Stimulated activated CD8-positive, alpha-beta memory T cell treated with anti-CD3 and anti-CD28 coated beads, Interleukin-15, amount 100 ng/mL, for 48 hours (primary cell): ENCODE measurements around the gene ANXA9.

Experiments
- DNase-seq, 2 donors: peaks; one replicate each; pipeline ENCODE4 v3.0.0-alpha.2; 2020; ENCODE audit warnings: low read depth in 2 of 2

The ANXA9 gene

DNA sequence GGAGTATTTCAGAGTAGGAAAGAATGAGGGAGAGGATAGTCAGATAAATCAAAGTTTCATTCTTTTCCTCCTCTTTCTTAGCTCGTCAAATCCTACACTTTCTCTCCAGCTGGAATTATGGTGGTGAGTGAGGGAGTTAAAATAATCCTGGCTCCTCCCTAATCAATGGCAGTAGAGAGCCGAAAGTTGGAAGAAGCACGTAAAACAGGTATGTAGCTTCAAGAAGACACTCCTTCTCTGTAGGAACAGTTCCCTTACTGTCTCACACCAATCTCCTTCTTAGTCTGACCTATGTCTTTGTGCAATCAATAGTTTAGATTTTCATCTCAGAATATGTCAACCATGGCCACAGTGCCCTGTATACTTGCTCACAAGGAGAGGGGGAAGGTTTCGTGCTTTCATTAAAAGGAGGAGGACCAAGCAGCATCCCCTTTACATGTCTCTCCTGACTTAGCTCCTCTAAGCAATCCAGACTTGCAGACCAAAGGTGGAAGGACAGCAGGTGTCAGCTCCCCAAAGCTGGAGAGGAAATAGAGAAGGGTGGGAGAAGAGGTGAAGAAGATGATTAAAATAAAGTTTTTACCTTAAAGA lies 23.7 kb downstream of the ANXA9 start:
- DNase-seq = no peak

DNA sequence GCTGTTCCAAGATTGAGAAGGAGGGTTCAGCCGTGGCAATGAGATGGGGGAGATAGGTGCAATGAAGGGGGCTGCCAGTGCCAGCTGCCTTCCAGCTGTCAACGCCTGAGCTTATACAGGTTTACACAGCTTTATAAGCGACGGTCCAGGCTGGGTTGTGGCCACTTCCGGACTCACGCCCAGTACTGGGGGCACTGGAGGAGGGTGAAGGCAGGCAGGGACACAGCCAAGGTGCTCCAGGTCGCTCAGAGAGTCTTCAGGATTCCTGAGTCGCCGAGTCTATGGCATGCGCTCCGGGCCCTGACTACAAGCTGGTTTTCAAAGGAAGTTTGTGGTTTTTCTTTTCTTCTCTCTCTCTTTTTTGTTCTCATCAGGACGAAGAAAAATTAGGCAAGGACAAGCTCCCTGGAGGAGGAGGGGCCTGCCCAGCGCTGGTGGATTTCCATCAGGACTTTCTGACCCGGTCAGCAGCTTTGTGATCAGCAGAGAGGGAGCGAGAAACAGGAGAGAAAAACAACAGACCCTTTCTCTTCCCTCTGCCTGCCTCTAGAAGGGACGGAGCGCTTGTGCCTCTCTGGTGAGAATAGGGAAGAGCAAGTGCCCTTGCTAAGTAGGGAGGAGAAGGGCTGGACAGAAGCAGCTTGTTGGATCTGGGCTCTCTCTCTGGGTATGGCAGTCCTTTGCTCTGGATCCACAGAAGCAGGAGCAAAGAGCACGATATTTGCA lies 24.4 kb downstream of the ANXA9 start, which contains the start of gene MINDY1:
MINDY1 (minus strand) TSS at position 576 of the 726 bp plus-strand sequence. CDS start 4,285 bp downstream, outside the sequence.
- DNase-seq = peak in 1 of 2 donors; percentile 23

DNA sequence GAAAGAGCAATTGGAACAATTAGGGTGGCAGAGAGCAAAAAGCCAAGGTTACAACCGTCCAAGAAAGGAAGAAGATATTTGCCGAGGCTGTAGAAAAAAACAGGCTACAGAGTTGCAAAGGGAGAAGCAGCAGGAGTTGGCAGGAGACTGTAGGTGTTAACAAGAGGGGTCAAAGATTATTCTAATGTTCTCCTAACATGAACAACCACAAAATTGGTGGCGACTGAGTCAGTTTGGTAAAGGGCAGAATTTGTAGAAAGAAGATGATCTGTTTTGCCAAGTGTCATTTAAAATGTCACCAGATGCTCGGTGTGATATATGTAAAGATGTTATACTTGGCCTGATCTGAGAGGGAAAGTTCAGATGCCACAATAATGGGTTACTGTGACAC lies 25.8 kb downstream of the ANXA9 start:
- no peak for DNase-seq

DNA sequence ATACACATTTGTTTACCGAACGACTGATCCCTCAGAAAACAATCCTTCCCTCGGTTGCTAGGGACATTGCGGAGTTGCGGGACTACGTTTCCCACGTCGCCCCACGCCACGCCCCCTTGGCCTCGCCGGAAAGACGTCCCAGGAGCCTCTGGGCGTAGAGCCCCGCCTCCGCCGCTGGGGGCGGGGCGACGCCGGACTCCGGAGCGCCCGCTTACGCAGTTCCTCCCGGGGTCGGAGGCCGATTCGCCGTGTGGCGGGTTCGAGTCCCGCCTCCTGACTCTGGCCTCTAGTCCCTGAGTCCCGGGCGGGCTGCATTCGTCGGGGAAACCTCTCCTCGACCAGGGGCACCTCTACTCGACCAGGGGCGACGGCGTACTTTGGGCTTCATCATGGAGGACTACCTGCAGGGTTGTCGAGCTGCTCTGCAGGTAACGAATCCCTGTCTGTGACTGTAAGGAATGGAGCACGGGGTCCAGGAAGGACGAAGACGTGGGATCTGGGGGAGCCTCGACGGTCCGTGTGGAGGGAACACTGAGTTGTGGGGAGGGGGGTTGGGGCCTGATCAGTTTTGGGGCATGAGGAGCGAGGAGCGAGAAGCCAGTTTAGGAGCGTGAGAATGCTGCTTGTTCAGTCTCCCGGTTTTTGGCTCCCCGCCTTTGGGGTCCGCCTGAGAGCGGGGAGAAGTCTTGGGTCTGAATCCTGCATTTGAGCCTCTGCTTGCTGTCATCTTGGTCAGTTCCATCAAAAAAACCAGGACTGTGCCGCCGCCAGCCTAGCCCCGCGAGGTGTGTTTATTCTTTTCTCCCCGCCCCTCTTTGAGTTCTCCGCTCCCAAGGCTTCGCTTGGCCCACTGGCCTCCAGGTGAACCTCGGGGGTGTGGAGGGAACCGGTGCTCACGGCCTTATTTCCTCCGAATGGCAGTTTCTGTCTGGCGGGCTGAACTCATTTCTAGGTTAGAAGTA lies 26.4 kb downstream of the ANXA9 start, which contains the start of gene PRUNE1:
PRUNE1 (plus strand) TSS at position 206 of the 962 bp plus-strand sequence; CDS start at position 390, 184 bp downstream.
- peak; percentile 94 to 97 for DNase-seq

GRCh38 chr1:151009206-151009587 lies 27.1 kb downstream of the ANXA9 start:
- no peak for DNase-seq

DNA sequence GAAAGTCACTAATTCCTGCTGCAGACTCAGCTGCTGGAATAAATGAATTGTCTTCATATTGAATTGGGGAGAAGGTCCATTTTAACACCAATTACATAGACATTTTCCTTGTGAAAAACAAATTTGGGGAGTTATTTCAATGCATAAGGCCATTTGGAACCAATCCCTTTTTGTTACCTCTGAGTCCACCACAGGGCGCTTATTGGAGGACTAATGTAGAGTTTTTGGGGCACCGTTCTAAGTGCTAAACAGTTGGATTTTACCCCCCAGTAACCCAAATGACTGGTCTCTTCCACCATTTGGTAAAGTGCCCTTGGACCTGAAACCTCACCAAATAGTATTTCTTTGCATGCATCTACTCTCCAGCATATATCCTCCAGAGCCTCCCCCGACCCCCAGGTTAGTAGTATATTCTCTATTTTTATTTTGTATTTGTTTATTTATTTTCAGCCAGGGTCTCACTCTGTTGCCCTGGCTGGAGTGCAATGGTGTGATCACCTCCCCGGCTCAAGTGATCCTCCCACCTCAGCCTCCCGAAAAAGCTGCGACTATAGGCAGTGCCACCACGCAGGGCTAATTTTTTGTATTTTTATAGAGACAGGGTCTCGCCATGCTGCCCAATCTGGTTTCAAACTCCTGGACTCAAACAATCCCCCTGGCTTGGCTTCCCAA lies 27.7 kb downstream of the ANXA9 start:
- DNase-seq = no peak

GRCh38 chr1:151010346-151010726 lies 28.2 kb downstream of the ANXA9 start:
- no peak for DNase-seq

GRCh38 chr1:151011154-151011850 lies 29.2 kb downstream of the ANXA9 start:
- no peak for DNase-seq

GRCh38 chr1:151012684-151013471 lies 30.8 kb downstream of the ANXA9 start:
- DNase-seq = no peak

GRCh38 chr1:151013518-151013917 lies 31.4 kb downstream of the ANXA9 start:
- no peak for DNase-seq

DNA sequence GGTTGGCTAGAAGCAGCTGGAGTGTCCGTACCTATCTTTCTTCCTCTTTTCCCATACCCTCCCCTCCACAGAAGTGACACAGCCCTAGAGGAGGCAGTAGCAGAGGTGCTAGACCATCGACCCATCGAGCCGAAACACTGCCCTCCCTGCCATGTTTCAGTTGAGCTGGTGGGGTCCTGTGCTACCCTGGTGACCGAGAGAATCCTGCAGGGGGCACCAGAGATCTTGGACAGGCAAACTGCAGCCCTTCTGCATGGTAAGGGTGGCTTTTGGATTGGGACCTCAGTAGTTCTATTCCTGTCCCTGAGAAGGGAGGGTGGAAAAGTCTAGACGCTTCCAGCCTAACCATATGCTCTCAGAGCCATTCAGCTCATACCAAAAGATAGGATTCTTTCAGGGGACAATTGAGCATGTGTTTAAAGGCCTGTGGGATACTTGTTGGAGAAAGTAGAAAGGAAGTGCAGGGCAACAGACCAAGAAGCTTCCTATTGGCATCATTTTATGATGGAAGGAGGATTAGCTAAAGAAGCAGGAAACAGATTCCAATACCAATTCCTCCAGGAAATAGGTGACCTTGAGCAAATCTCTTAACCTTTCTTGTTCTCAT lies 42.6 kb downstream of the ANXA9 start:
- peak; percentile 66 to 67 for DNase-seq

DNA sequence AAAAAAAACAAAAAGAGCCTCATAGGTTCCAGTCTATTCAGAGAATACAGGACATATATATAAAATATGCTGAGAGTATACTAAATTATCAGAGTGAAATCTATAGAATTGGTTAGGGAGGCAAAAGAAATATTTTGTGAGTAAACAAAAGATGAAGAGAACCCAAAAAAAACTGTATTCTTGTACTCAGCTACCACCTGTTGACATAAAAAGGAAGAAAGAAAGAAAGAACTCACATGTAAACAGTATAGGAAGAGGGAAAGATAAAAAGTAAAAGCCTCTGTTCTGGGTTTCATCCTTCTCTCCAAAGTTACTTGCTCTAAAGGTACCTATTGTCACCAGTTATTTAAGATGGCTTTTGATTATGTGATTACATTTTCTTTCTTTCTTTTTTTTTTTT lies 44.4 kb downstream of the ANXA9 start:
- no peak for DNase-seq

GRCh38 chr1:151032164-151032563 lies 50.1 kb downstream of the ANXA9 start:
- no peak for DNase-seq

DNA sequence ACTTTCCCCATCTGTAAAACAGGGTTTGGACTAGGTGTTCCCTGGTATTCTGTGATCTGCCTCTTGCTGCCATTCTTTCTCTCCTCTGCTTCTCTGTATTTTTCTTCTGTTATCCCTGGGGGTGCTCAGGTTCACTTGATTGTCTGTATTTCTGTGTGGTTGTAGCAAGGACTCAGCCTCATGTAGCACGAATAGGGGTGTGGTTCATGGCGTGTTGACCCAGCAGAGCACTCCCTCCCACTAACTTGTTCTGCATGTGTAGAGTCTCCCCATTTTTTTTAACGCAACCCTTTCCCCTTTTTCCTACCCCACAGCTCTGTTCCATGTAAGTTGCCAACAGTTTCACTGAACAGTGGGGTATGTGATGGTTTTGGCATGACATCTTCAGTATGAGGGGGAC lies 53.1 kb downstream of the ANXA9 start:
- no peak for DNase-seq

DNA sequence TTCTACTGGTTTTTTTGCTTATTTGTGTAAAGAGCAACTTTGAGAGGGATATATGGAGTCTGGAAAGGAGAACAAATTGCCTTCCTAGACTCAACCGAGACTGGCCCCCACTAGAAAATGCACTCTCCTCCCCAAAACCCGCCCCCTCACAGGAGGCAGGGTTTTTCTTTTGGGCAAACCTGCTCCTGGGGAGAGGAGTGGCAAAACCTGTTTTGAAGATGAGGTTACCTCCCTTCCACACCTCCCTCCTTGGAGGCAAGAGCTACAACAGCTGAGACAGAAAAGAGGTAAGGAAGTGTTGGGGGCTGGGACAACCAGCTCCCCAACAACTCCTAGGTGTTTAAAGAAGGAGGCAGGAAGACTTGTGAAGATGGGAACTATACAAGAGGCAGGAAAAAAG lies 54.3 kb downstream of the ANXA9 start, which contains the start of gene BNIPL:
BNIPL (plus strand) TSS at position 231 of the 400 bp plus-strand sequence; CDS start at position 371, 140 bp downstream.
- no peak for DNase-seq

DNA sequence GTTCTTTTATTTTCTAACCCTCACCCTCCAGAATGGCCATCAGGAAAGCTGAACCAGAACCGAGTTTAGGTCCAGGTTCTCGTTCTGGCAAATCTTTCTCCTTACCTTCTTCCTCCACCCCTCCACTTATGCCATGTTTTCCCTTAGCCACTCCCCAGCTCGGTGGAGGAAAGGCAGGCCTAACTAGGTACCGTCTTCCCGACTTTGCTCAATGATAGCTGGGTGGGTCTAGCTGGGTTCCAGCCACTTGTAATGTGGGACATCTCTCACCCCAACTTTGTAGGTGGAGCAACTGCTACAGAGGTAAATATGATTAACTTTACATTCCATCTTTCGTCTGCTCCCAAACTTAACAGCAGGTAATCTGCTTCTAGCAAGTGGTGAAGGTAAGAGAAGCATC lies 54.9 kb downstream of the ANXA9 start:
- no peak for DNase-seq

DNA sequence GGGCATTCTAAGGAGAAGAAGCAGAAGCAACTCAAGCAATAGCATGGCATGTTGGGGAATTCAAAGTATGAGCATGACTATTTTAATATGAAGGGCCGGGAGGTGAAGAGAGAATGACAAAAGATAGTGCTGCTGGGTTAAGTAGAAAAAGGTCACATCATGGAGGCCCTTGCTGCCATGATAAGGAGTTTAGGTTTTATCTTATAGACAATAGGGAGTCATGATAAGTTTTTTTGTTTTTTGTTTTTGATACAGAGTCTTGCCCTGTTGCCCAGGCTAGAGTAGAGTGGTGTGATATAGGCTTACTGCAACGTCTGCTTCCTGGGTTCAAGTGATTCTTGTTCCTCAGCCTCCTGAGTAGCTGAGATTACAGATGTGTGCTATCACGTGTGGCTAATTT lies 57.4 kb downstream of the ANXA9 start:
- DNase-seq = no peak

DNA sequence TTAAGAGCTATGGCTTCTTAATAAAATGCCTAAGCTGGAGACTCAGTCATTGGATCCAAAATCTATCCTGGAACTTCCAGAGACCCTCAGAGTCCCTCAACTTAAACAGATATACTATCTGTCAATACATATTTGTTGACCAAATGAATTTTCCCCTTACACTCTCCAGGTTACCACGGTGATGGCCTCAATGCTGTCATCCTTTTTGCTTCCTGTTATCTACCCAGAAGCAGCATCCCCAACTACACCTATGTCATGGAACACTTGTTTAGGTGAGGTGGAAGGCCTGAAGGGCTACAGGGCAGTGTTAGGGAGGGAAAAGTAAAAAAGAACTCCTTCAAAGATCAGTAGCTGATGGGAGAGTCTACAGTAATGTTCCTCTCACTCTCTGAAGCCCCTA lies 61.1 kb downstream of the ANXA9 start:
- no peak for DNase-seq
